ENCODE data around the gene KCNG1. TPM values are rescaled to one million over a fixed set of nuclear protein-coding genes. Genes with fewer than 3 reads are reported as not detected.
"Not testable (repeated sequence)": the region's sequence is repeated elsewhere in the genome, so short reads cannot be mapped to it uniquely, and the experiment has no call there.

Gene KCNG1
- total RNA-seq, 4 donors from 2014 or later, result 2.2 to 10.4 (median 6.1) TPM

DNA sequence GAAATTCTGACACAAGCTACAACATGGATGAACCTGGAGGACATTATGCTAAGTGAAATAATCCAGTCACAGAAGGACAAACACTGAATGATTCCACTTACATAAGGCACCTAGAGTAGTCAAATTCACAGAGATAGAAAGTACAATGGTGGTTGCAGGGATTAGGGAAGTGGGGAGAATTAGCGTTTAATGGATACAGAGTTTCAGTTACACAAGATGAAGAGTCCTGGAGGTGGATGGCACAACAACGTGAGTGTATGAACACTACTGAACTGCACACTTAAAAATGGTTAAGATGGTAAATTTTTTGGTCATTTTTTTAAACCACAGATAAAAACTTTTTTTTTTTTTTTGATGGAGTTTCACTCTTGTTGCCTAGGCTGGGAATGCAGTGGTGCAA, 39.6 kb downstream of the KCNG1 start:
- H3K4me1 ChIP-seq, result peaks cover 2 to 30% (median 6%) of the 10 kb centered on the region in 3 donors
- no peaks in the 10 kb centered on the region for H3K36me3 ChIP-seq
- TF ChIP-seq POLR2A (IDR thresholded peaks at IDR 0.05), result no peak
- TF ChIP-seq, protein P1, sequence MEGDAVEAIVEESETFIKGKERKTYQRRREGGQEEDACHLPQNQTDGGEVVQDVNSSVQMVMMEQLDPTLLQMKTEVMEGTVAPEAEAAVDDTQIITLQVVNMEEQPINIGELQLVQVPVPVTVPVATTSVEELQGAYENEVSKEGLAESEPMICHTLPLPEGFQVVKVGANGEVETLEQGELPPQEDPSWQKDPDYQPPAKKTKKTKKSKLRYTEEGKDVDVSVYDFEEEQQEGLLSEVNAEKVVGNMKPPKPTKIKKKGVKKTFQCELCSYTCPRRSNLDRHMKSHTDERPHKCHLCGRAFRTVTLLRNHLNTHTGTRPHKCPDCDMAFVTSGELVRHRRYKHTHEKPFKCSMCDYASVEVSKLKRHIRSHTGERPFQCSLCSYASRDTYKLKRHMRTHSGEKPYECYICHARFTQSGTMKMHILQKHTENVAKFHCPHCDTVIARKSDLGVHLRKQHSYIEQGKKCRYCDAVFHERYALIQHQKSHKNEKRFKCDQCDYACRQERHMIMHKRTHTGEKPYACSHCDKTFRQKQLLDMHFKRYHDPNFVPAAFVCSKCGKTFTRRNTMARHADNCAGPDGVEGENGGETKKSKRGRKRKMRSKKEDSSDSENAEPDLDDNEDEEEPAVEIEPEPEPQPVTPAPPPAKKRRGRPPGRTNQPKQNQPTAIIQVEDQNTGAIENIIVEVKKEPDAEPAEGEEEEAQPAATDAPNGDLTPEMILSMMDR (IDR thresholded peaks at IDR 0.05), result no peak
- intact Hi-C loops (cut with DNase I), result no loop called here
- H3K9me3 ChIP-seq, result no peaks in the 10 kb centered on the region
- H3K27ac ChIP-seq, result no peak overlapping the region
- 51 to 53% methylated on average over 2 of the region's 2 CpGs for WGBS, 2 donors
- DNase-seq, result no peak
- no peak overlapping the region for H3K4me3 ChIP-seq
- peaks cover 0 to 72% (median 0%) of the 10 kb centered on the region in 4 donors for H3K27me3 ChIP-seq

GRCh38 chr20:50982363-50982762, 40.5 kb downstream of the KCNG1 start:
- no peak overlapping the region for H3K27ac ChIP-seq
- peaks cover 2 to 24% (median 6%) of the 10 kb centered on the region in 3 donors for H3K4me1 ChIP-seq
- no peak for DNase-seq
- H3K27me3 ChIP-seq, result peaks cover 0 to 80% (median 0%) of the 10 kb centered on the region in 4 donors
- H3K36me3 ChIP-seq, result no peaks in the 10 kb centered on the region
- TF ChIP-seq, protein P1 (IDR thresholded peaks at IDR 0.05), result no peak
- TF ChIP-seq POLR2A (IDR thresholded peaks at IDR 0.05), result no peak
- intact Hi-C loops (cut with DNase I), result no loop called here
- WGBS, 2 donors, result 16 to 18% methylated on average over 3 of the region's 4 CpGs
- H3K9me3 ChIP-seq, result no peaks in the 10 kb centered on the region
- H3K4me3 ChIP-seq, result no peak overlapping the region

- DNase-seq, result no peak
- peaks cover 2 to 24% (median 6%) of the 10 kb centered on the region in 3 donors for H3K4me1 ChIP-seq
- intact Hi-C loops (cut with DNase I), result no loop called here
- 60 to 79% methylated on average over 3 of the region's 3 CpGs for WGBS, 2 donors
- no peaks in the 10 kb centered on the region for H3K9me3 ChIP-seq
- no peak overlapping the region for H3K27ac ChIP-seq
- peaks cover 0 to 87% (median 0%) of the 10 kb centered on the region in 4 donors for H3K27me3 ChIP-seq
- no peaks in the 10 kb centered on the region for H3K36me3 ChIP-seq
- no peak overlapping the region for H3K4me3 ChIP-seq
- no peak for TF ChIP-seq POLR2A (IDR thresholded peaks at IDR 0.05)
- TF ChIP-seq, protein P1 (IDR thresholded peaks at IDR 0.05), result no peak
These were observed 41.2 kb downstream of the KCNG1 start for GRCh38 chr20:50981714-50982048.

- Histone ChIP-seq H3K9me3 (no peaks in the 10 kb centered on the region), H3K4me1 (peaks cover 2 to 24% (median 6%) of the 10 kb centered on the region in 3 donors), H3K27me3 (peaks cover 0 to 86% (median 0%) of the 10 kb centered on the region in 4 donors), H3K4me3 (no peak overlapping the region), H3K36me3 (no peaks in the 10 kb centered on the region), H3K27ac (peak overlapping the region in 2 of 4 donors; percentile 9 to 55)
- TF ChIP-seq, protein P1 (IDR thresholded peaks at IDR 0.05), result peak; percentile 38 to 76 (median 64)
- no peak for TF ChIP-seq POLR2A (IDR thresholded peaks at IDR 0.05)
- DNase-seq, result no peak
- intact Hi-C loops (cut with DNase I), result no loop called here
- 55 to 63% methylated on average over 12 to 19 of the region's 26 CpGs for WGBS, 2 donors
These were observed 41.8 kb downstream of the KCNG1 start for GRCh38 chr20:50980851-50981713.

- intact Hi-C loops (cut with DNase I), result no loop called here
- no peaks in the 10 kb centered on the region for H3K36me3 ChIP-seq
- no peaks in the 10 kb centered on the region for H3K9me3 ChIP-seq
- TF ChIP-seq, protein P1 (IDR thresholded peaks at IDR 0.05), result no peak
- TF ChIP-seq POLR2A (IDR thresholded peaks at IDR 0.05), result no peak
- H3K27ac ChIP-seq, result peak overlapping the region in 2 of 4 donors; percentile 9 to 55
- peaks cover 2 to 24% (median 6%) of the 10 kb centered on the region in 3 donors for H3K4me1 ChIP-seq
- no peak for DNase-seq
- peaks cover 0 to 86% (median 0%) of the 10 kb centered on the region in 4 donors for H3K27me3 ChIP-seq
- no peak overlapping the region for H3K4me3 ChIP-seq
- 12 to 19% methylated on average over 7 of the region's 8 CpGs for WGBS, 2 donors
These were observed 42.7 kb downstream of the KCNG1 start for GRCh38 chr20:50980071-50980681.

GRCh38 chr20:50978533-50978932, 44.4 kb downstream of the KCNG1 start:
- H3K27ac ChIP-seq; H3K36me3 ChIP-seq; H3K4me3 ChIP-seq; H3K9me3 ChIP-seq; intact Hi-C loops (cut with DNase I); DNase-seq: not testable (repeated sequence)
- Histone ChIP-seq H3K27me3 (peaks cover 0 to 73% (median 0%) of the 10 kb centered on the region in 4 donors), H3K4me1 (peaks cover 2 to 24% (median 6%) of the 10 kb centered on the region in 3 donors)
- WGBS, 2 donors, result 82 to 92% methylated on average over 4 of the region's 4 CpGs

All from esophagus squamous epithelium (tissue), 5 donors.